ENCODE results near the gene ANO1.
"Not testable (repeated sequence)": the region's sequence is repeated elsewhere in the genome, so short reads cannot be mapped to it uniquely, and the experiment has no call there.

ANO1 gene

DNA sequence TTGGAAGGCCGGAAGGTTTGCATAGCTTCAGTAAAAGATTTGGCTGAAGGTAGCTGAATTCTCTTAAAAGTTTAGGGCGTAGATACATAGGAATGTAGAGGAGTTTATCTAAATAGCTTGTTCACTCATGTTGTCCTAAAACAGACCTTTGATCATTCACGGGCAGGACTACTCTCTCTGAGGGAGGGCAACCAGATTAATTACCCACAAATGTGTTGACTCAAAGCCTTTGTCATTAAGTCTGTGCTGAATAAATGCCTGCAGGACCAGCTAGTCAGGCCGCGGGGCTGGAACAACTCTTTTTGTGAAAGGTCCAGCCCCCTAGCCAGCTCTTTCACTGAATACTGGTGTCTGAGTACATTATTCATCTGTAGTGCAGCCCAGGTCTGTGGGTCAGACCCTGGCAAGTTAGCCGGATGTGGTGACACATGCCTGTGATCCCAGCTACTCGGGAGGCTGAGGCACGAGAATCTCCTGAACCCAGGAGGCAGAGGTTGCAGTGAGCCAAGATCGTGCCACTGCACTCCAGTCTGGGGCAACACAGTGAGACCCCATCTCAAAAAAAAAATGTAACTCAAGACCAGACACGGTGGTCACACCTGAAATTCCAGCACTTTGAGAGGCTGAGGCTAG is 122.2 kb downstream of the ANO1 start:
- ATAC-seq, result no peak
- no peak for TF ChIP-seq TSHZ2 (CRISPR knock-in tag; IDR thresholded peaks at IDR 0.05)
- no peak for TF ChIP-seq ARNTL (CRISPR knock-in tag; IDR thresholded peaks at IDR 0.05; ENCODE audit: borderline replicate concordance, low read depth)
- TF ChIP-seq SNAI2 (CRISPR knock-in tag; IDR thresholded peaks at IDR 0.05), result no peak
- no peak for TF ChIP-seq TOX (CRISPR knock-in tag; IDR thresholded peaks at IDR 0.05; ENCODE audit: borderline replicate concordance)
- no peak for TF ChIP-seq CSDC2 (CRISPR knock-in tag; IDR thresholded peaks at IDR 0.05)
- no peak for TF ChIP-seq ZNF8 (CRISPR knock-in tag; IDR thresholded peaks at IDR 0.05)
- TF ChIP-seq PPARA (CRISPR knock-in tag; IDR thresholded peaks at IDR 0.05; ENCODE audit: borderline replicate concordance), result no peak
- TF ChIP-seq ESRRG (CRISPR knock-in tag; IDR thresholded peaks at IDR 0.05), result no peak
- TF ChIP-seq PATZ1 (CRISPR knock-in tag; IDR thresholded peaks at IDR 0.05; ENCODE audit: borderline replicate concordance), result no peak
- TF ChIP-seq ISL1 (CRISPR knock-in tag; IDR thresholded peaks at IDR 0.05), result no peak
- TF ChIP-seq GLIS3 (CRISPR knock-in tag; IDR thresholded peaks at IDR 0.05), result no peak
- TF ChIP-seq, protein P1, sequence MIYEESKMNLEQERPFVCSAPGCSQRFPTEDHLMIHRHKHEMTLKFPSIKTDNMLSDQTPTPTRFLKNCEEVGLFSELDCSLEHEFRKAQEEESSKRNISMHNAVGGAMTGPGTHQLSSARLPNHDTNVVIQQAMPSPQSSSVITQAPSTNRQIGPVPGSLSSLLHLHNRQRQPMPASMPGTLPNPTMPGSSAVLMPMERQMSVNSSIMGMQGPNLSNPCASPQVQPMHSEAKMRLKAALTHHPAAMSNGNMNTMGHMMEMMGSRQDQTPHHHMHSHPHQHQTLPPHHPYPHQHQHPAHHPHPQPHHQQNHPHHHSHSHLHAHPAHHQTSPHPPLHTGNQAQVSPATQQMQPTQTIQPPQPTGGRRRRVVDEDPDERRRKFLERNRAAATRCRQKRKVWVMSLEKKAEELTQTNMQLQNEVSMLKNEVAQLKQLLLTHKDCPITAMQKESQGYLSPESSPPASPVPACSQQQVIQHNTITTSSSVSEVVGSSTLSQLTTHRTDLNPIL (CRISPR knock-in tag; IDR thresholded peaks at IDR 0.05; ENCODE audit: low read depth), result no peak
- TF ChIP-seq OSR1 (CRISPR knock-in tag; IDR thresholded peaks at IDR 0.05), result no peak
- TF ChIP-seq POU6F1 (CRISPR knock-in tag; IDR thresholded peaks at IDR 0.05; ENCODE audit: borderline replicate concordance, low read depth), result no peak
- TF ChIP-seq TCF4 (CRISPR knock-in tag; IDR thresholded peaks at IDR 0.05; ENCODE audit: borderline replicate concordance), result no peak
- no peak for TF ChIP-seq ZFP3 (CRISPR knock-in tag; IDR thresholded peaks at IDR 0.05)
- TF ChIP-seq ZFP30 (CRISPR knock-in tag; IDR thresholded peaks at IDR 0.05), result no peak

- not testable (repeated sequence) for ATAC-seq
These were observed 122.9 kb downstream of the ANO1 start for GRCh38 chr11:70201047-70201446.

- TF ChIP-seq ZFP30 (CRISPR knock-in tag; IDR thresholded peaks at IDR 0.05), result no peak
- TF ChIP-seq ISL1 (CRISPR knock-in tag; IDR thresholded peaks at IDR 0.05), result no peak
- TF ChIP-seq ESRRG (CRISPR knock-in tag; IDR thresholded peaks at IDR 0.05), result no peak
- TF ChIP-seq, protein P2, sequence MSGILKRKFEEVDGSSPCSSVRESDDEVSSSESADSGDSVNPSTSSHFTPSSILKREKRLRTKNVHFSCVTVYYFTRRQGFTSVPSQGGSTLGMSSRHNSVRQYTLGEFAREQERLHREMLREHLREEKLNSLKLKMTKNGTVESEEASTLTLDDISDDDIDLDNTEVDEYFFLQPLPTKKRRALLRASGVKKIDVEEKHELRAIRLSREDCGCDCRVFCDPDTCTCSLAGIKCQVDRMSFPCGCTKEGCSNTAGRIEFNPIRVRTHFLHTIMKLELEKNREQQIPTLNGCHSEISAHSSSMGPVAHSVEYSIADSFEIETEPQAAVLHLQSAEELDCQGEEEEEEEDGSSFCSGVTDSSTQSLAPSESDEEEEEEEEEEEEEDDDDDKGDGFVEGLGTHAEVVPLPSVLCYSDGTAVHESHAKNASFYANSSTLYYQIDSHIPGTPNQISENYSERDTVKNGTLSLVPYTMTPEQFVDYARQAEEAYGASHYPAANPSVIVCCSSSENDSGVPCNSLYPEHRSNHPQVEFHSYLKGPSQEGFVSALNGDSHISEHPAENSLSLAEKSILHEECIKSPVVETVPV (CRISPR knock-in tag; IDR thresholded peaks at IDR 0.05), result no peak
- TF ChIP-seq ZNF70 (CRISPR knock-in tag; IDR thresholded peaks at IDR 0.05), result no peak
- no peak for TF ChIP-seq ZNF8 (CRISPR knock-in tag; IDR thresholded peaks at IDR 0.05)
- no peak for ATAC-seq
These were observed 124.1 kb downstream of the ANO1 start for GRCh38 chr11:70201882-70202861.

All from SK-N-SH treated with all-trans-retinoic acid at 6 μM for 48 hours (cell line).